ENCODE measurements around the gene TMEM186. TPM values are rescaled to one million over a fixed set of nuclear protein-coding genes. Genes with fewer than 3 reads are reported as not detected.
"Not testable (repeated sequence)": the region's sequence is repeated elsewhere in the genome, so short reads cannot be mapped to it uniquely, and the experiment has no call there.

Gene TMEM186
- total RNA-seq, 4 donors from 2014 or later: 7.5 to 11.2 (median 10.8) TPM

DNA sequence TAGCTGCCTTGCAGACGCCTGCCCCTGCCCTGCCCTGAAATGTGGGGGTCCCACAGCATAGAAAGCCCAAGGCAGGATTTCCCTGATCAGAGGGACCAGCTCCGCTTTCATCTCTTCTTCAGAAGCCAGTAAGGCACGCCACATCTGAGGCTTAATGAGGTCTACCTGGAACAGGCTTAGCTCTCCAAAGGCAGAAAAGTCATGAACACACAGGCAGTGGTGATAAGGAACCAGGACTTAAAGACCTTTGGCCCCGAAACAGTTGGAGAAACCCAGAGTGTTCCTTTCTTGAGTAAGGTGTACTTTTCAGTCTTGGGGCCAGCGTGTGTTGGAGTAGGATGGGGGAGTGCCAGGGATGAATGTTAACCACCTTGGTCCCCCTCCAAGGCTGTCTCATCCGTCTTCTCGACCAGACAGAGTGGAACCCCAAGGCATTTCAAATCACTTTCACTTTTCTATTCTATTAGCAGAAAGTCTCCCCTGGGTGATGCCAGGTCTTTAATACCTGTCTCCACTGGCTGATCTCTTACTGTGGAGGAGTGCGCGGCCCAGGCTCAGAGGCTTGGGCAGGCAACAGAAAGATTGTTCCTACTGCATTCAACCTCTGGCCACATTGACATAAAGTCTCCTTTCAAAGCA lies 43.9 kb downstream of the TMEM186 start:
- no peak for TF ChIP-seq POLR2A (IDR thresholded peaks at IDR 0.05)
- TF ChIP-seq, protein P1, sequence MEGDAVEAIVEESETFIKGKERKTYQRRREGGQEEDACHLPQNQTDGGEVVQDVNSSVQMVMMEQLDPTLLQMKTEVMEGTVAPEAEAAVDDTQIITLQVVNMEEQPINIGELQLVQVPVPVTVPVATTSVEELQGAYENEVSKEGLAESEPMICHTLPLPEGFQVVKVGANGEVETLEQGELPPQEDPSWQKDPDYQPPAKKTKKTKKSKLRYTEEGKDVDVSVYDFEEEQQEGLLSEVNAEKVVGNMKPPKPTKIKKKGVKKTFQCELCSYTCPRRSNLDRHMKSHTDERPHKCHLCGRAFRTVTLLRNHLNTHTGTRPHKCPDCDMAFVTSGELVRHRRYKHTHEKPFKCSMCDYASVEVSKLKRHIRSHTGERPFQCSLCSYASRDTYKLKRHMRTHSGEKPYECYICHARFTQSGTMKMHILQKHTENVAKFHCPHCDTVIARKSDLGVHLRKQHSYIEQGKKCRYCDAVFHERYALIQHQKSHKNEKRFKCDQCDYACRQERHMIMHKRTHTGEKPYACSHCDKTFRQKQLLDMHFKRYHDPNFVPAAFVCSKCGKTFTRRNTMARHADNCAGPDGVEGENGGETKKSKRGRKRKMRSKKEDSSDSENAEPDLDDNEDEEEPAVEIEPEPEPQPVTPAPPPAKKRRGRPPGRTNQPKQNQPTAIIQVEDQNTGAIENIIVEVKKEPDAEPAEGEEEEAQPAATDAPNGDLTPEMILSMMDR (IDR thresholded peaks at IDR 0.05): no peak
- 56 to 59% methylated on average over 9 of the region's 9 CpGs for WGBS, 2 donors
- no peak for DNase-seq (ENCODE audit: low spot score in 2 of 2)
- intact Hi-C loops (cut with DNase I; ENCODE audit: low total_unique reads): no loop called here
- no peak overlapping the region for H3K4me3 ChIP-seq (ENCODE audit: low read depth, poor library complexity, severe bottlenecking)

DNA sequence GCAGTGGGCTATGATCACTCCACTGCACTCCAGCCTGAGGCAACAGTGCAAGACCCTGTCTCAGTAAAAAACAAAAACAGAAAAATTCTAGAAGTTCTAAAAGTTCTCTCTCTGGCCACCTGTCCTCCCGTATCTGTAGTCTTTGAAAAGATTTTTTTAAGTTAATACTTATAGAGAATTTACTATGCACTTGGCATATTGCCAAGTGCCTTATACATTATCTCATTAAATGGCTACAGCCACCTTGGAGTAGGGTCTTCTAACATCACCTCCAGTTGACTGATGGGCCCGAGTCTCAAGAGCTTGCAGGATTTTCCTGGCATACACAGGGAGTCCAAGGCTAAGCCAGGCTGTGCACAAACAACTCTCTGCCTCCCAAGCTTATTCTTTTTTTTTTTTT lies 44.7 kb downstream of the TMEM186 start:
- no peak for TF ChIP-seq POLR2A (IDR thresholded peaks at IDR 0.05)
- TF ChIP-seq, protein P1 (IDR thresholded peaks at IDR 0.05): no peak
- DNase-seq (ENCODE audit: low spot score in 2 of 2): no peak
- H3K4me3 ChIP-seq (ENCODE audit: low read depth, poor library complexity, severe bottlenecking): no peak overlapping the region
- intact Hi-C loops (cut with DNase I; ENCODE audit: low total_unique reads): no loop called here
- 30 to 44% methylated on average over 2 of the region's 2 CpGs for WGBS, 2 donors

DNA sequence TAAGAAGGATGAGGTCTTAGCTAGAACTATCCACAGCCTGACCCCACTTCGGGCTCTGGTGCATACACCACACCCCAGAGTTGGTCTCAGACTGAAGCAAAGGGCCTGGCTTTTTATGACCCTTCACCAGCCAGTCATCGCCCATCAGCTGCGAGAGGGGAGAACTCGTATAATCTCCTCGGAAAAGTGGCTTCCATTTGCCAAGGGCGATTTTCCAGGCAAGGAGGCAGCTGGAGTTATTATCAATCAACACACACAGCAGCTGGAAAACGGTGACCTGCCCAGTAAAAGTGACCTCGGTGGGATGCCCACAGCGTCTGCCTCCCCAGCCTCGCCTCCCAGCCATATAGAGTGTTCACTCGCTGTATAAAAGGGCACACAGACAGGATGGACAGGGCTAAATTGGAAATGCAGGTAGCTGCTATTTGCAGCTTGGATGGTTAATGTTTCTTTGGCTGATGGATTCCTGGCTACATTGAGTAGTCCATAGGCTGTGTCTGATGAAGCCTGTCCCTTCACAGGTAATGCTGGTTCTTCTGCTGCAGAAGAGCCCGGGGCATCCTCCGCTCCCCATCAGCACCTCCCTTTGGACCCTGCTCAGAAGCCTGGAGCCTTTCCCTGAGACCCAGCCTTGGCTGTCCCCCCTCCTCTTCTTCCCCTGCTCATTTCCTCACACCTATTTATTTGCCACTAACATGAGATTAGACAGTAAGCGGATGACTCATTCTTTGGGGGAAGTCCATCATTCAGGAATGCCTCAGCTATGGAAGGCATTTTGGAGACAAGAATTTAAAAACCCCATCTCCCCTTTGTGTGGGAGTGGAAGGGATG lies 45.7 kb downstream of the TMEM186 start:
- no peak overlapping the region for H3K4me3 ChIP-seq (ENCODE audit: low read depth, poor library complexity, severe bottlenecking)
- DNase-seq (ENCODE audit: low spot score in 2 of 2): no peak
- intact Hi-C loops (cut with DNase I; ENCODE audit: low total_unique reads): no loop called here
- 57% methylated on average over 14 of the region's 14 CpGs for WGBS, 2 donors
- TF ChIP-seq, protein P1 (IDR thresholded peaks at IDR 0.05): no peak
- TF ChIP-seq POLR2A (IDR thresholded peaks at IDR 0.05): no peak

DNA sequence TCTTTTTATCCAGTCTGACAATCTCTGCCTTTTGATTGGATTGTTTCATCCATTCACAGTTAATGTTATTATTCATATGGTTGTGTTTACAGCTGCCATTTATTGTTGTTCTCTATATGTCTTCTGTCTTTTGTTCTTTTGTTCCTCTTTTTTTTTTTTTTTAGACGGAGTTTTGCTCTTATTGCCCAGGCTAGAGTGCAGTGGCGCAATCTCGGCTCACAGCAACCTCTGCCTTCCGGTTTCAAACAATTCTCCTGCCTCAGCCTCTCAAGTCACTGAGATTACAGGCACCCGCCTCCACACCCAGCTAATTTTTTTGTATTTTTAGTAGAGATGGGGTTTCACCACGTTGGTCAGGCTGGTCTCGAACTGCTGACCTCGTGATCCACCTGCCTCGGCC lies 48.5 kb downstream of the TMEM186 start:
- WGBS, 2 donors: 88% methylated on average over 9 of the region's 9 CpGs
- intact Hi-C loops (cut with DNase I; ENCODE audit: low total_unique reads); DNase-seq (ENCODE audit: low spot score in 2 of 2); H3K4me3 ChIP-seq (ENCODE audit: low read depth, poor library complexity, severe bottlenecking): not testable (repeated sequence)

Other genes with a start within 250 kb of the TMEM186 start
- gene TMEM114, start 207.1 kb downstream of the TMEM186 start, total RNA-seq: not detected
- gene METTL22, start 175.9 kb downstream of the TMEM186 start, total RNA-seq: 10 to 100 TPM; 12.9 to 49.0 (median 21.1) TPM
- gene ABAT, start 123.0 kb downstream of the TMEM186 start, total RNA-seq: 1 to 10 TPM; 1.5 to 5.1 (median 2.6) TPM
- gene PMM2, start 200 bp upstream of the TMEM186 start, total RNA-seq: 10 to 100 TPM; 20.5 to 41.8 (median 26.8) TPM
- gene CARHSP1, start 71.4 kb upstream of the TMEM186 start, total RNA-seq: 10 to 100 TPM; 42.2 to 47.8 (median 44.2) TPM
- not detected for gene LITAFD, start 84.7 kb upstream of the TMEM186 start, total RNA-seq
- gene USP7, start 166.3 kb upstream of the TMEM186 start, total RNA-seq: 100 to 1,000 TPM in 1 of 4 donors, 10 to 100 TPM in 3; 80.3 to 105 (median 91.8) TPM

Measured in lower leg skin (tissue), 4 donors.